GM19035 (cell line): ENCODE results near the gene PBX4.

Source experiments
- ATAC-seq: cut with Tn5 transposase; IDR thresholded peaks from one replicate; pipeline ENCODE4 v1.9.1; 2021; ENCODE audit not compliant: unreplicated experiment

The PBX4 gene

DNA sequence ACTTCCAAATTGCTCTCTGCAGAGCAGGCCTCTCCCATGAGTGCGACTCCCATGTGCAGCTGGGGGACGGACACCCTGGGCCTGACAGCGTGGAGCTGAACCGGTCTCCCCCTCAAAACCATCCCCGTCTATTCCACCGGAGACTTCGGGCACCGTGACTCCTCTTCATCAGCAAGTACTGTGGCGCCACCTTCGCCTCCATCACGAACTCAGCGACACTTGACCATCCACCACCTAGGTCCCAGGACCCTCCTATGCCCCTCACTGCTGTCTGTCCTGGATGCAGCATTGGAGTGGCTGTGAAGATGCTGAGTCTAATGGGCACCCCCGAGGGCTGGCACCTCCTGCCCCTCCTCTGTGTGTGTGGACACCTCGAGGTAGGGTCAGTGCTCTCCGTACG, 59.9 kb downstream of the PBX4 start:
- no peak for ATAC-seq

- ATAC-seq = no peak
Measured at GRCh38 chr19:19558055-19558454, 60.4 kb downstream of the PBX4 start.

- no peak for ATAC-seq
Measured at GRCh38 chr19:19554074-19555023, 64.1 kb downstream of the PBX4 start.

- no peak for ATAC-seq
Measured at GRCh38 chr19:19553670-19554069, 64.8 kb downstream of the PBX4 start.

DNA sequence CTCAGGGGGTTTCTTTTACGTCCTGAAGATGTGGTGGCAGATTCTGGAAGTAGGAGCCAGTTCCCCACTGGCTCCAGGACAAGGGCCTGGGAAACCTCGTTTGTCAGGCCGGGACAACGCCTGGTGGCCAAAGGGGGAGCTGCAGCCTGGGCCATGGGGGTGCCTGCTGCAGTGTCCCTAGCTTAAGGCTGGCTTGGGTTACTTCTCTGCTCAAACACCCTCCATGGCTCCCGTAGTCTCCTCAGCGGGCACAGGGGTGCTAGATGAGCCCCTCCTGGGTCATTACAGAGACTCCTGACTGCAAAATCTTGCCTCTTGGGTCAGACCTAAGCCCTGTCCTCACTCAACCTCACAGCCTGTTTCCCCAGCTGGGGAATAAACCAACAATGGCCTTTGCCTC, 65.7 kb downstream of the PBX4 start:
- ATAC-seq = no peak

DNA sequence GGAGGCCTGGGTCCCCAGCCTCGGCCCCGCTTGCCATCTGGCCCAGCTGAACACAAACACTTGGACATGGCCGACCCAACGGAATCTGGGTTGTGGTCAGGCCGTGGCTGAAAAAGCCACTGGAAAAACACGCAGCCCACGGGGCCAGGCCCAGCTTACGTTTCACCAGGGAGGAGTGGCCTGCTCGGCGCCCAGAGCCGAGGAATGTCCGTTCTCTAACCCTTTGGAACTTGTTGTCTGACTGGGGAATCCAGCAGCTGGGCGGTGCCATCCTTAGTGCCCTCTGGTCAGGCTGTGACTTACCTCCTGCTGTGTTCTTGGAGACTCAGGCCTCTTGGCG, 66.7 kb downstream of the PBX4 start:
- ATAC-seq = no peak

- no peak for ATAC-seq
Measured at GRCh38 chr19:19550972-19551852, 67.3 kb downstream of the PBX4 start.

- ATAC-seq = no peak
Measured at GRCh38 chr19:19550485-19550929, 68.0 kb downstream of the PBX4 start.

DNA sequence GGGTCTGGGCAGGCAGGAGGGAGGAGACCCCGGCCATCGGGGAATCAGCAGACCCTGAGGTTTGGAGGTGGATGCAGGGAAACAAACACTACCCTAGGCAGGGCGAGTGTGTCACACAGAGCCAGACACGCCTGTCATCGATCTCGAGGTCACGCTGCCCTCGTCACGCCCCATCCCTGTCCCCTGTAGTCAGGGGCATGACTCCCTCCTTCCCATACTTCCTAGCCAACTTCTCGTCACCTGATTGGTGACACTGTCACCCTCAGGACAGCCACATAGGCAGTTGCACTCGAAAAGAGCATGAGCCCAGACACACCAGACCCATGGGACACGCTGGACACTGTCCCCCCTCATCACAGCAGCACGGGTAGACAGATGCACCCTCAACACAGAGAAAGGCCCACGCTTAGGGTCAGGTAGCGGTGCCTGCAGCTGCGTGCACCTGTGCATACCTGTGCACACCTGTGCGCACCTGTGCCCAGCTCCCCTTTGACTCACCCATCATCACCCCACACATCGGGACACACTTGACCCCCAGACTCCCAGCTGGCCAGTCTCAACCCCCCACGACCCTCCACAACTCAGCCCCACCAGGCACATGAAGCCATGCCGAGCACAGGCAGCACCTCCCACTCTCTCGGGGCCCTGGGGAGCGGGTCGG, 68.6 kb downstream of the PBX4 start:
- ATAC-seq = no peak

DNA sequence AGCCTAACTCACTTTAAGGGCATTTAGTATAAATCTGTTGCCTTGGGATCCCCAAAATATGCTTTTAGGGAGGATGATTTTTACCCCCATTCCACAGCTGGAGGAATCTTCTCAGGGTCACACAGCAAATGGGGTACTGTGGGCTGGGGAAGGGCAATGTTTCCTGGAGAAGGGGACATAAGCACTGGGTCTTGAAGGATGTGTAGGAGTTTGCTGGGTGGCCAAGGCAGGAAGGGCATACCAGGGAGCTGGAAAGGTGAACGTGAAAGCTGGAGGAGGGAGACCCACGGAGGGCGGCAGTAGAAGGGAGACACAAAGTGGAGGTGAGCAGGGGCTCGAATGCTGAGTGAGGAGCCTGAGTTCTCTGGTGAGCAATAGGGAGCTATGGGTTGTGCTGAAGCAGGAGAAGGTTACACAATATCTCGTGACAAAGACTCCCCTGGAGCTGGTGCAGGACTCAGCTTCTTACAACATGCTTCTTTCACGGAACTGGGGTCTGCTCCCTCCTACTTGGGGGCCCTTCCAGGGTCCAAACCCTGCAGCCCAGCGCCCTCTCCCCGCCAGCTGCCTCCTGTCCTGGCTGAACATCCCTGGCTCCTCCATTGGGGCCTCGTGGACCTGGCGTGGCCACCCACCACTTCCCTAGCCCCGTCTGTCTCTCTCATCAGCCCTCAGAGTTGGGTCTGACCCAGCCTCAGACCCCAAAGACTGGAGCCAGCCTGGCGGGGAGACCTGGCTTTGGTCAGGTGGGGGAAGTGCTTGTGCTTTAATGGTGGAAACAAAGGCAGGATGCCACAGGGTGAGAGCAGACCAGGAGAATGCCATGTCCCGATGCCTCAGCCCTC, 69.3 kb downstream of the PBX4 start:
- ATAC-seq = no peak

DNA sequence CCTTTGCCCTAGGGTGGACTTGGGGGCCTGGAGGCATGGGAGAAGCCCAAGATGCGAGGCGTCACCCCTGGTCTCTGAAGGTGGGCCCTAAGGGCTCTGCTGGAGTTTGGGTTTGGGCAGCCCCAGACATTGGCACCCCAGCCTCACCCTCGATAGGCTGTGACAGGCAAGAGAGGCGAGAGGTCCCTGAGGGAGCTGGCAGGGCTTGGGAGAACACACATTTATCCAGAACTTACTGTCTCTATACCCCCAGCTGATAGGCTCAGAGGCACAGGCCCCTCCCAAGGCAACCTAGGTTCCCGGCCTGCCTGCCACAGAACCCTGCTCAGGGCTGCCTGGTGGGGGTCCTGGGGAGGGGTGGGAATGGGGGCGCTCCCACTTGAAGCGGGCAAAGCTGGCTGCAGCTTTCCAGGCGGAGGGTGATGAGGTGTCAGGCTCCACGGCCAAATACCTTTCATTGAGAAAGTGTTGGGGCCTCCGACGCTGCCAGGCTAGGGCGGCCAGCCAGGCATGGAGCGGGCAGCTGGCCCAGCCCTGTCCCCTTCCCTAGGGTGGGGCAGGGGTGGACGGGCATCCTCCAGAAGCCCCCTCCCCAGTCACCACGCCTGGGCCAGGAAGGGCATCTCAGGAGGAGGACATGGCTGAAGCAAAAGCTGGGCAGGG, 70.7 kb downstream of the PBX4 start:
- no peak for ATAC-seq

DNA sequence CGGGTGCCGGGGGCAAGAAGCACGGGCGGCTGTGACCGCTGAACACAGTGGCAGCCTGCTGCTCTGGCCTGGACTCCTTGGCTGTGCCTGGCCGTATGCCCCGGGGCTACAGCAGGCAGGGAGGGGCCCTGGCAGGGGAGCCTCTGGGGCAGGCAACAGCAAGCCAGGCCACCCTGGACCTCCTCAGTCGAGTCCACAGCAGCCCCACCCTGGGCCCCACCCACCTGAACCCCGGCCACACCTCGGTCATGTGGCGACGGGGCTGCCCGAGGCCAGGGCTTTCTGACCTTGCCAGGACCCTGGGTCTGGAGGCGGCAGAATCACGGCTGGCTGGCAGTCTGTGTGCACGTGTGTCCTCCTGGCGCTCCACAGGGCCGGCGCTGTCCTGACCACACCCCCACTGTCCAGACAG, 71.7 kb downstream of the PBX4 start:
- ATAC-seq = no peak

GRCh38 chr19:19545707-19546106, 72.8 kb downstream of the PBX4 start:
- no peak for ATAC-seq

DNA sequence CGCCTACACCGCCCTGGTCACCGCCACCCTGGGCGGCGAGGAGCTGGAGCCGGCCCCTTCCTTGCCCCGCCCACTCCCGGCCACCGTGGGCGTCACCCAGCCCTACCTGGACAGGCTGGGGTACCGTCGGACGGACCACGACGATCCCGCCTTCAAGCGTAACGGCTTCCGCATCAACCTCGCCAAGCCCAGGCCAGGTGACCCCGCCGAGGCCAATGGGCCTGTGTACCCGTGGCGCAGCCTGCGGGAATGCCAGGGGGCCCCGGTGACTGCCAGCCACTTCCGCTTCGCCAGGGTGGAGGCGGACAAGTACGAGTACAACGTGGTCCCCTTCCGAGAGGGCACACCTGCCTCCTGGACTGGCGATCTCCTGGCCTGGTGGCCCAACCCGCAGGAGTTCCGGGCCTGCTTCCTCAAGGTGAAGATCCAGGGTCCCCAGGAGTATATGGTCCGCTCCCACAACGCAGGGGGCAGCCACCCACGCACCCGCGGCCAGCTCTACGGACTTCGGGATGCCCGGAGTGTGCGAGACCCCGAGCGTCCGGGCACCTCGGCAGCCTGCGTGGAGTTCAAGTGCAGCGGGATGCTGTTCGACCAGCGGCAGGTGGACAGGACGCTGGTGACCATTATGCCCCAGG, 73.4 kb downstream of the PBX4 start:
- ATAC-seq = no peak

- ATAC-seq = no peak
Measured at GRCh38 chr19:19544257-19544953, 74.1 kb downstream of the PBX4 start.

- no peak for ATAC-seq
Measured at GRCh38 chr19:19543640-19544039, 74.8 kb downstream of the PBX4 start.

- ATAC-seq = no peak
Measured at GRCh38 chr19:19543101-19543500, 75.4 kb downstream of the PBX4 start.

DNA sequence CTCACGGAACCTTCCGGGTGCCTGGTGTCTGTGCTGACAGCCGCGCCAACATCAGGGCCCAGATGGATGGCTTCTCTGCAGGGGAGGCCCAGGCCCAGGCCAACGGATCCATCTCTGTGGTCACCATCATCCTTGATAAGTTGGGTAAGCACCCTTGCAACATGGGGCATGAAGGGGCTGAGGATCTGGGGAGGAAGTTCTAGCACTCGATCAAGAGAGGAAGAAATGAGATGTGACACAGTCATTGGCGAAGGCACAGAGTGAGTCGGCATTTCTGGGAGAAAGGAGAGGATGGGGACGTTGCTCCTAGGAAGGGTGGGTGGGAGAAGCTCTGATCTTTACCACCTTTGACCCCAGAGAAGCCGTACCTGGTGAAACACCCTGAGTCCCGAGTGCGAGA, 76.0 kb downstream of the PBX4 start:
- no peak for ATAC-seq

DNA sequence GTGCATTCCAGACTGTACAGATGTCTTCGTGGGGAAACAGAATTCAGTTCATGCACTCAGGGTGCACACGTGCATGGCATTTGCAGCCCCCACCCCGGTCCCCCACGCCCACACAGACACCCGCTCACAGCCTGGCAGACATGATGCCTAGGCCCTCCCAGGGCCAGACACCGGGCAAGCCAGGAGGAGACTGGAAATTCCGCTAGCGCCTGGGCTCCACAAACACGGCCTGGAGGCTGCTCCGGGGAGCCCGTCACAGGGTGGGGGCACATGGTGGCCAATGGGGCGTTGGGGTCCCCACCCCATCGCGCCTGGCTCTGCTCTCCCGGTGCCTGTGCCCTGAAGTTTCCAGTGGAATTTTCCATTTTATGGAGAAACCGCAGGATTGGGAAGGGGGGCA, 76.9 kb downstream of the PBX4 start:
- ATAC-seq = no peak
